OCI-M2 (cell line): Measurements from ENCODE around the gene RAB20.

ENCODE experiments used
- DNase-seq: peaks from one replicate; lab custom pipeline; 2025; ENCODE audit not compliant: unreplicated experiment; lab: John Stamatoyannopoulos, UW

Gene RAB20

GRCh38 chr13:110531100-110531499 lies 30.4 kb downstream of the RAB20 start:
- DNase-seq: no peak

- no peak for DNase-seq
Observed at GRCh38 chr13:110529522-110530311, 31.8 kb downstream of the RAB20 start.

GRCh38 chr13:110528911-110529310 lies 32.6 kb downstream of the RAB20 start:
- DNase-seq: no peak

- DNase-seq: no peak
Observed at GRCh38 chr13:110528371-110528770, 33.2 kb downstream of the RAB20 start.

- DNase-seq: no peak
Observed at GRCh38 chr13:110525328-110526319, 35.9 kb downstream of the RAB20 start.

- DNase-seq: no peak
Observed at GRCh38 chr13:110524541-110525257, 36.8 kb downstream of the RAB20 start.

- no peak for DNase-seq
Observed at GRCh38 chr13:110523838-110524540, 37.5 kb downstream of the RAB20 start.

- no peak for DNase-seq
Observed at GRCh38 chr13:110523180-110523579, 38.3 kb downstream of the RAB20 start.

- no peak for DNase-seq
Observed at GRCh38 chr13:110522721-110523120, 38.8 kb downstream of the RAB20 start.

- DNase-seq: no peak
Observed at GRCh38 chr13:110521946-110522345, 39.6 kb downstream of the RAB20 start.

- no peak for DNase-seq
Observed at GRCh38 chr13:110521296-110521680, 40.2 kb downstream of the RAB20 start.

- DNase-seq: no peak
Observed at GRCh38 chr13:110520431-110521295, 40.9 kb downstream of the RAB20 start.

GRCh38 chr13:110519506-110519905 lies 42.0 kb downstream of the RAB20 start:
- no peak for DNase-seq

- DNase-seq: no peak
Observed at GRCh38 chr13:110519046-110519445, 42.5 kb downstream of the RAB20 start.

GRCh38 chr13:110518571-110518970 lies 43.0 kb downstream of the RAB20 start:
- no peak for DNase-seq

- no peak for DNase-seq
Observed at GRCh38 chr13:110518226-110518525, 43.3 kb downstream of the RAB20 start.

- DNase-seq: no peak
Observed at GRCh38 chr13:110517505-110518225, 43.9 kb downstream of the RAB20 start.

- no peak for DNase-seq
Observed at GRCh38 chr13:110516500-110516899, 45.0 kb downstream of the RAB20 start.

GRCh38 chr13:110512198-110512740 lies 49.3 kb downstream of the RAB20 start:
- DNase-seq: no peak
